HL-60 (cell line): Measurements from ENCODE around the gene LAX1.

Experiments used
- DNase-seq, 2 experiments: peaks; one replicate each; pipeline ENCODE4 v3.0.0-alpha.2; 2010 to 2020; ENCODE audit warnings: low read depth in 1 of 2, low spot score in 1 of 2
- H3K27ac ChIP-seq: fragments of 250-450 bp; sonication (Bioruptor Pico); replicated peaks from 2 replicates; pipeline ENCODE4 v1.5.1; 2020; ENCODE audit warnings: mild to moderate bottlenecking, moderate library complexity
- H3K27me3 ChIP-seq: fragments of 250-450 bp; sonication (Bioruptor Pico); 2 replicates; pipeline ENCODE4 v1.5.1; 2021; ENCODE audit warnings: mild to moderate bottlenecking, moderate library complexity; ENCODE audit not compliant: insufficient read depth, poor library complexity, severe bottlenecking
- H3K4me3 ChIP-seq: replicated peaks from 2 replicates; pipeline ENCODE4 v1.5.1; 2011; ENCODE audit warnings: mild to moderate bottlenecking, control low read depth, low read length; ENCODE audit not compliant: insufficient read depth
- CTCF ChIP-seq: IDR thresholded peaks from one replicate; pipeline ENCODE4 v1.5.1; 2011; ENCODE audit warnings: low read length, control low read depth, inconsistent platforms; ENCODE audit not compliant: insufficient read depth
- GABPA ChIP-seq: IDR thresholded peaks from 2 replicates; pipeline ENCODE4 v1.6.1; 2012; ENCODE audit warnings: low read depth
- POLR2AphosphoS5 ChIP-seq: IDR thresholded peaks from 2 replicates; pipeline ENCODE4 v1.6.1; 2012; ENCODE audit warnings: low read depth
- REST ChIP-seq: IDR thresholded peaks from 2 replicates; pipeline ENCODE4 v1.6.1; 2012; ENCODE audit warnings: low read depth; ENCODE audit not compliant: insufficient replicate concordance
- SPI1 ChIP-seq: IDR thresholded peaks from 2 replicates; pipeline ENCODE4 v1.6.1; 2012; ENCODE audit warnings: low read depth, mild to moderate bottlenecking, borderline replicate concordance

Gene LAX1

GRCh38 chr1:203777596-203777995, 12.6 kb downstream of the LAX1 start:
- DNase-seq = no peak
- TF ChIP-seq SPI1 = no peak
- Histone ChIP-seq H3K4me3 (no peak overlapping the region), H3K27me3 (no peaks in the 10 kb centered on the region), H3K27ac (no peak overlapping the region)

GRCh38 chr1:203778146-203778545, 13.2 kb downstream of the LAX1 start:
- H3K4me3 ChIP-seq = no peak overlapping the region
- TF ChIP-seq SPI1 = no peak
- no peak for TF ChIP-seq CTCF
- TF ChIP-seq REST = no peak

GRCh38 chr1:203778789-203779188, 13.8 kb downstream of the LAX1 start:
- Histone ChIP-seq H3K27me3 (no peaks in the 10 kb centered on the region), H3K27ac (no peak overlapping the region), H3K4me3 (no peak overlapping the region)
- TF ChIP-seq REST = no peak
- TF ChIP-seq GABPA = no peak
- no peak for TF ChIP-seq CTCF
- TF ChIP-seq POLR2AphosphoS5 = no peak
- TF ChIP-seq SPI1 = no peak
- DNase-seq = no peak

More at GRCh38 chr1:203778146-203778545, 13.2 kb downstream of the LAX1 start:
- DNase-seq = no peak
- no peak overlapping the region for H3K27ac ChIP-seq
- H3K27me3 ChIP-seq = no peaks in the 10 kb centered on the region

GRCh38 chr1:203781962-203782361, 17.0 kb downstream of the LAX1 start:
- Histone ChIP-seq H3K27me3 (no peaks in the 10 kb centered on the region), H3K27ac (no peak overlapping the region), H3K4me3 (no peak overlapping the region)
- TF ChIP-seq REST (no peak), GABPA (no peak), CTCF (no peak), SPI1 (no peak), POLR2AphosphoS5 (no peak)
- DNase-seq = no peak
